AG09319 (cell line): ENCODE data around the gene RPTOR.
A peak's percentile ranks its signal among the peaks of the same experiment; 100 is the strongest.

Experiments used
- DNase-seq: peaks from one replicate; pipeline ENCODE4 v3.0.0-alpha.2; 2010; ENCODE audit warnings: low read depth; ENCODE audit errors: extremely low read depth
- CTCF ChIP-seq: IDR thresholded peaks from 2 replicates; pipeline ENCODE4 v1.5.1; 2011; ENCODE audit warnings: low read depth, mild to moderate bottlenecking, inconsistent platforms, low read length, moderate library complexity

The RPTOR gene

GRCh38 chr17:80800481-80801391, 256.1 kb downstream of the RPTOR start:
- no peak for TF ChIP-seq CTCF
- DNase-seq, result no peak

GRCh38 chr17:80802626-80803450, 258.2 kb downstream of the RPTOR start:
- DNase-seq, result no peak
- TF ChIP-seq CTCF, result no peak

- no peak for DNase-seq
- no peak for TF ChIP-seq CTCF
These were observed 259.1 kb downstream of the RPTOR start for GRCh38 chr17:80803451-80804428.

DNA sequence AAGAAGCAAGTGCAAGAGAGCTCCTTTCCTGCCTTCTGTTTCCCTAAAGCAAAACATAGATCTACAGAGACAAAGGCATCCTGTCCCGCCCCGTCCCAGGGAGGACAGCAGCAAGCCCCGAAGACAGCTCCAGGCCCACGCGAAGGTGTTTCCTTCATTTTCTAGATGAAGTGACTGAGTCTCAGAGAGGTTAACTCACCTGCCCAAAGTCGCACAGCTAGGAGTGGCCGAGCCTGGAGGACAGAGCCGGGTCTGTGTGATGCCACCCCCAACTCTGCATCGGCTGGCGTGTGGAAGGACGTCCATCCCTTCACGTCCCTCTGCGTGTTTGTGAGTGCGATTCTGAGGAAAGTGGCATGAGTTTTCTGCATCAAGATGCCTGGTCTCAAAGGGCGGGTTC, 259.8 kb downstream of the RPTOR start:
- no peak for TF ChIP-seq CTCF
- DNase-seq, result no peak

GRCh38 chr17:80805032-80805751, 260.6 kb downstream of the RPTOR start:
- DNase-seq, result peak; percentile 47
- no peak for TF ChIP-seq CTCF

- TF ChIP-seq CTCF, result no peak
- DNase-seq, result no peak
These were observed 262.4 kb downstream of the RPTOR start for GRCh38 chr17:80807014-80807413.
